ENCODE measurements around the gene ZSCAN25.
"Not testable (repeated sequence)": the region's sequence is repeated elsewhere in the genome, so short reads cannot be mapped to it uniquely, and the experiment has no call there.

Gene ZSCAN25

GRCh38 chr7:99651290-99651689 lies 34.5 kb downstream of the ZSCAN25 start:
- no peak for DNase-seq

- DNase-seq, result no peak
Observed at GRCh38 chr7:99652671-99653070, 35.9 kb downstream of the ZSCAN25 start.

- not testable (repeated sequence) for DNase-seq
Observed at GRCh38 chr7:99653269-99653668, 36.5 kb downstream of the ZSCAN25 start.

GRCh38 chr7:99653754-99654153 lies 37.0 kb downstream of the ZSCAN25 start:
- no peak for DNase-seq

- not testable (repeated sequence) for DNase-seq
Observed at GRCh38 chr7:99654626-99655025, 37.9 kb downstream of the ZSCAN25 start.

GRCh38 chr7:99657879-99658278 lies 41.1 kb downstream of the ZSCAN25 start:
- DNase-seq, result not testable (repeated sequence)

GRCh38 chr7:99665312-99666012 lies 48.7 kb downstream of the ZSCAN25 start:
- no peak for DNase-seq

- DNase-seq, result no peak
Observed at GRCh38 chr7:99666013-99666395, 49.3 kb downstream of the ZSCAN25 start.

GRCh38 chr7:99667179-99667578 lies 50.4 kb downstream of the ZSCAN25 start:
- DNase-seq, result no peak

GRCh38 chr7:99668541-99668940 lies 51.8 kb downstream of the ZSCAN25 start:
- DNase-seq, result no peak

- no peak for DNase-seq
Observed at GRCh38 chr7:99669782-99670181, 53.0 kb downstream of the ZSCAN25 start.

- DNase-seq, result no peak
Observed at GRCh38 chr7:99672573-99672972, 55.8 kb downstream of the ZSCAN25 start.

- no peak for DNase-seq
Observed at GRCh38 chr7:99674995-99675742, 58.4 kb downstream of the ZSCAN25 start.

- DNase-seq, result no peak
Observed at GRCh38 chr7:99677013-99677647, 60.4 kb downstream of the ZSCAN25 start.

- no peak for DNase-seq
Observed at GRCh38 chr7:99677648-99678045, 60.9 kb downstream of the ZSCAN25 start.

- DNase-seq, result no peak
Observed at GRCh38 chr7:99679032-99679399, 62.3 kb downstream of the ZSCAN25 start.

GRCh38 chr7:99679400-99680191 lies 62.9 kb downstream of the ZSCAN25 start, which contains the start of gene CYP3A5:
Gene CYP3A5, minus strand, starts transcription at chr7:99679996. Its CDS starts 100 bp downstream, at chr7:99679896.
- no peak for DNase-seq
